ENCODE data around the gene CACTIN. TPM values are rescaled to one million over a fixed set of nuclear protein-coding genes. Genes with fewer than 3 reads are reported as not detected.

The CACTIN gene
- total RNA-seq, 4 donors from 2014 or later = 22.6 to 29.9 (median 27.9) TPM

DNA sequence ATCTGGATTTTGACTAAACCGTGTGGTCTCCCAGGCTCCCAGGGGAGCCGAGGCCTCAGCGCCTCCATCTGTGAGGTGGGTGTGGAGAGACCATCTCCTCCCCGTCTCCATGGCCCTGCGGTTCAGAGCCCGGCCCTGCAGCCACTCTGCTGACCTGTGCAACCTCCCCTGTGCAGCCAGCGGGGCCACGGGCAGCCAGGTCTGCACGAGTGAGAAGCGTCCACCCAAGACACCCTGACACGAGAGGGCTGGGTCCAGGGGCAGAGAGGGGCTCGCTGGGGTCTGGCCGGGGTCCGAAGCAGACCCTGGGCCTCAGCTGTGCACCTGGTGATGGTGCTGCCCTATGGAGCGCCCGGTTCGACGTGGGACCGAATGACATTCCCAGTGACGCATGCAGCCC lies 10.4 kb upstream of the CACTIN start:
- Histone ChIP-seq H3K9me3 (no peaks in the 10 kb centered on the region), H3K36me3 (peaks cover 87% of the 10 kb centered on the region), H3K4me3 (no peak overlapping the region), H3K4me1 (no peaks in the 10 kb centered on the region), H3K27me3 (no peaks in the 10 kb centered on the region), H3K27ac (no peak overlapping the region)
- WGBS = 95% methylated on average over 18 of the region's 20 CpGs
- TF ChIP-seq, protein P1, sequence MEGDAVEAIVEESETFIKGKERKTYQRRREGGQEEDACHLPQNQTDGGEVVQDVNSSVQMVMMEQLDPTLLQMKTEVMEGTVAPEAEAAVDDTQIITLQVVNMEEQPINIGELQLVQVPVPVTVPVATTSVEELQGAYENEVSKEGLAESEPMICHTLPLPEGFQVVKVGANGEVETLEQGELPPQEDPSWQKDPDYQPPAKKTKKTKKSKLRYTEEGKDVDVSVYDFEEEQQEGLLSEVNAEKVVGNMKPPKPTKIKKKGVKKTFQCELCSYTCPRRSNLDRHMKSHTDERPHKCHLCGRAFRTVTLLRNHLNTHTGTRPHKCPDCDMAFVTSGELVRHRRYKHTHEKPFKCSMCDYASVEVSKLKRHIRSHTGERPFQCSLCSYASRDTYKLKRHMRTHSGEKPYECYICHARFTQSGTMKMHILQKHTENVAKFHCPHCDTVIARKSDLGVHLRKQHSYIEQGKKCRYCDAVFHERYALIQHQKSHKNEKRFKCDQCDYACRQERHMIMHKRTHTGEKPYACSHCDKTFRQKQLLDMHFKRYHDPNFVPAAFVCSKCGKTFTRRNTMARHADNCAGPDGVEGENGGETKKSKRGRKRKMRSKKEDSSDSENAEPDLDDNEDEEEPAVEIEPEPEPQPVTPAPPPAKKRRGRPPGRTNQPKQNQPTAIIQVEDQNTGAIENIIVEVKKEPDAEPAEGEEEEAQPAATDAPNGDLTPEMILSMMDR (IDR thresholded peaks at IDR 0.05) = no peak
- no peak for TF ChIP-seq EP300 (IDR thresholded peaks at IDR 0.05)
- no peak for TF ChIP-seq POLR2A (IDR thresholded peaks at IDR 0.05)
- no peak for TF ChIP-seq POLR2AphosphoS5 (IDR thresholded peaks at IDR 0.05)
- DNase-seq (ENCODE audit: low spot score in 2 of 2) = no peak

DNA sequence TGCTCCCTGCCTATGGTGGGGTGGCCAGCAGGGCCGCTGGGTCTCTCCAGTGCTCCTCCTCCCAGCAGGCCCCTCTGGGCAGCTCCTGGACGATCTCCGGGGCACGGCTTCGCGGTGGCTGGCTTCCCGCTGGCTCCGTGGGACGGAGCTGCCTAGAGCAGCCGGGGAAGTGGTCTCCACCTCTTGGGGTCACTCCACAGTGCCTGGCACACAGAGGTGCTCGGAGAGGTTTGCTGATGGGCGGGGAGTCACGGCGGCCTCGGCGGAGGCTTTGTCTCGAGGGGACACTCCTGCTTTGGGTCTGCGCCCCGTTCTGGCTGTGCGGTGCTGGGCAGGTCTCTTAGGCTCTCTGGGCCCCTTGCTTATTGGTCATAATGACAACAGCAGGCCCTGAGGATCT lies 9.9 kb upstream of the CACTIN start:
- Histone ChIP-seq H3K27ac (no peak overlapping the region), H3K4me3 (no peak overlapping the region), H3K27me3 (no peaks in the 10 kb centered on the region), H3K36me3 (peaks cover 87% of the 10 kb centered on the region), H3K9me3 (no peaks in the 10 kb centered on the region), H3K4me1 (no peaks in the 10 kb centered on the region)
- no peak for TF ChIP-seq POLR2A (IDR thresholded peaks at IDR 0.05)
- TF ChIP-seq, protein P1 (IDR thresholded peaks at IDR 0.05) = no peak
- no peak for TF ChIP-seq EP300 (IDR thresholded peaks at IDR 0.05)
- TF ChIP-seq POLR2AphosphoS5 (IDR thresholded peaks at IDR 0.05) = no peak
- DNase-seq (ENCODE audit: low spot score in 2 of 2) = no peak
- WGBS = 94% methylated on average over 9 of the region's 20 CpGs

DNA sequence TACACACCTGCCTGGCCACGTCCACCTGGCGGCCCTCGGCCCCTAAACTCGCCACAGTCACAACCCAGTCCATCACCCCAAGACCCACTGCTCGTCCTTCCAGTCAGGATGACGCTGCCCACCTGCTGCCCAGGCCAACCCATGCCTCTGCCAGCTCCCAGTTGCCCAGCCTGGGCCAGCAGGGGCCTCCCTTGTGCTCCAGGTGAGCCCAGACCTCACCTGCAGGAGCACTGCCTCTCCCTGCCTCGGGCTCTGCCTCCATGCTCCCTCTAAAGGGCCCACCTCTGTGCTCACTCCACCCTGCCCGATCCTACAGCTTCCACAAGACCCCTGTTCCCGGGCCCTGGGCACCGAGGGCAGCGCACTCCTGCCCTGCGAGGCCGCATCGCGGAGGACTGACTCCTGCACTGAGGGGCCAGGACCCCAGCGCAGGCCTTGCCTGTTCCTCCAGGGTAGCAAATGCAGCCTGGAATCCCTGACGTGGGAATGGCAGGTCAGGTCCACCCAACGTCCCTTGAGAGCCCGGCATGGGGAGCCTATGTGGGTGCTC lies 8.0 kb upstream of the CACTIN start:
- TF ChIP-seq EP300 (IDR thresholded peaks at IDR 0.05) (no peak), POLR2A (IDR thresholded peaks at IDR 0.05) (no peak), POLR2AphosphoS5 (IDR thresholded peaks at IDR 0.05) (no peak)
- TF ChIP-seq, protein P1 (IDR thresholded peaks at IDR 0.05) = no peak
- no peaks in the 10 kb centered on the region for H3K27me3 ChIP-seq
- H3K4me1 ChIP-seq = no peaks in the 10 kb centered on the region
- no peaks in the 10 kb centered on the region for H3K9me3 ChIP-seq
- DNase-seq (ENCODE audit: low spot score in 2 of 2) = no peak
- H3K27ac ChIP-seq = no peak overlapping the region
- WGBS = 100% methylated on average over 6 of the region's 19 CpGs
- peaks cover 74% of the 10 kb centered on the region for H3K36me3 ChIP-seq
- no peak overlapping the region for H3K4me3 ChIP-seq

DNA sequence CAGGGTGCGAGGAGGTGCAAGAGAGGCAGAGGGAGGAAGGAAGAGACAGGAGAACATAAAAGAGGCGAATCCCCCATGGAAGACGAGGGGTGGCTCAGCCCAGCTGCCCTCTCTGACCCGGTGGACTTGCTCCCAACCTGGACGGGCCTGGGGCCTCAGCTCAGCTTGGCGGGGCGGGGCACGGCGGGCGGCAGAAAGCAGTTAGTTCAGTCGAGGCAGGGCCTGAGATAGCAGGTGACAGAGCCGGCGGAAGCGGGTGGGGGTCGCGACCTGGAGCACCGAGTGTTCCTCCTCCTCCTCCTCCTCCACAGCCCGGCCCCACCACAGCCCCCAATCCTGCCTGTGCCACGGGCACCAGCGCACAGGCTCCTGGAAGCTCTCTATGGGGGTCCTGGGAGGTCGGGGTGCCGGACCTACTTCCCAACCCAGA lies 7.0 kb upstream of the CACTIN start:
- no peak overlapping the region for H3K4me3 ChIP-seq
- peaks cover 64% of the 10 kb centered on the region for H3K36me3 ChIP-seq
- no peak overlapping the region for H3K27ac ChIP-seq

DNA sequence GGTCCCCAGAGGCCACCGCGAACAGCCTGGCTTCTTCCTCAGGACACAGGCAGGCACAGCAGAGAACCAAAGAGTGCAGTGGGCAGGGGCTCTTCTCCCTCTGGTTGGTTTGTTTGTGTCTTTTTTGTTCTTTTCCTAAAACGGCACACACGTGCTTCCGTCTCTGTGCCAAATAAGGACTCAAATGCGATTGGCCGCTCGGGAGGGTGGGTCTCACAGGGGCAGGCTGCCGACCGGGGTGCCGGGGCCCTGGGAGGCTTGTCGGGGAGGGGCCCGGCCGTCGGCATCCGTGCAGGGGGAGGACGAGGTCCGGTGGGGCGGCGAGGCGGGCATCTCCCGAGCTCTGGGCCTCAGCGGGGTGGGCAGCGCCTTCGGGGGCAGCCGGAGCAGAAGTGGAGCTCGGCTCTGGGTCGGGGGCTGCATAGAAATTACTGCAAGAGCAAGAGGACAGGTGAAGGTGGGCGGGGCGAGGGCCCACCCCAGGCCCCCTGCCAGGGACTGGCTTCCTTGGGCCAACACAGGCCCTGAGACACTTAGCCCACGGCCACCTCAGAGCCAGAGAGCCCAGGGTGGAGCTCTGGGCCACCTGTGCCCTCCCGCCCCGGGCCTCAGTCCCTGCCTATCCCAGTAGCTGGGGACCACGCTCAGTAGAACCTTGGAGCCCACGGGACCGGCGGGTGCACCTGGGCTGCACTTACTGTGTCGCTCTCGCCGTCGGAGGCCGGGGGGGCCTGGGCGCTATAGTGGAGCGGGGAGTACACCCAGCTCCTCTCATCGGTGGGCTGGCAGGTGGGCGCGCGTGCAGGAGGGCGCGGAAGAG lies 6.4 kb upstream of the CACTIN start:
- TF ChIP-seq EP300 (IDR thresholded peaks at IDR 0.05) = no peak
- TF ChIP-seq, protein P1 (IDR thresholded peaks at IDR 0.05) = no peak
- TF ChIP-seq POLR2AphosphoS5 (IDR thresholded peaks at IDR 0.05) = no peak
- no peak for TF ChIP-seq POLR2A (IDR thresholded peaks at IDR 0.05)
- WGBS = 90% methylated on average over 42 of the region's 50 CpGs
- Histone ChIP-seq H3K36me3 (peaks cover 57% of the 10 kb centered on the region), H3K4me3 (no peak overlapping the region), H3K4me1 (no peaks in the 10 kb centered on the region), H3K27me3 (no peaks in the 10 kb centered on the region), H3K9me3 (no peaks in the 10 kb centered on the region), H3K27ac (no peak overlapping the region)
- DNase-seq (ENCODE audit: low spot score in 2 of 2) = no peak

More for the DNA sequence above, 7.0 kb upstream of the CACTIN start:
- WGBS = 88% methylated on average over 12 of the region's 22 CpGs
- TF ChIP-seq POLR2AphosphoS5 (IDR thresholded peaks at IDR 0.05) (no peak), POLR2A (IDR thresholded peaks at IDR 0.05) (no peak), EP300 (IDR thresholded peaks at IDR 0.05) (no peak)
- TF ChIP-seq, protein P1 (IDR thresholded peaks at IDR 0.05) = no peak
- Histone ChIP-seq H3K27me3 (no peaks in the 10 kb centered on the region), H3K9me3 (no peaks in the 10 kb centered on the region), H3K4me1 (no peaks in the 10 kb centered on the region)
- DNase-seq (ENCODE audit: low spot score in 2 of 2) = no peak

All from suprapubic skin (tissue), 4 donors.